Esophagus muscularis mucosa (tissue), 4 donors: Measurements from ENCODE around the gene ST3GAL5. TPM values are rescaled to one million over a fixed set of nuclear protein-coding genes. Genes with fewer than 3 reads are reported as not detected.

Source experiments
- DNase-seq: peaks from one replicate; pipeline ENCODE4 v3.0.0-alpha.2; 2017; ENCODE audit errors: extremely low spot score
- H3K27ac ChIP-seq, 4 donors: fragments of 200-600 bp; sonication (generic); replicated peaks in 1 of 4; 1 replicate in 3 of 4; 2 replicates in 1 of 4; pipeline ENCODE4 v1.5.1; 2016 to 2019; ENCODE audit warnings: mild to moderate bottlenecking in 1 of 4
- H3K27me3 ChIP-seq, 4 donors: fragments of 200-600 bp; sonication (generic); one replicate each; pipeline versions ENCODE4 v1.5.1 to v1.6.0; 2016 to 2019
- H3K36me3 ChIP-seq, 4 donors: fragments of 200-600 bp; sonication (generic); one replicate each; pipeline ENCODE4 v1.5.1; 2016 to 2019
- H3K4me1 ChIP-seq, 4 donors: fragments of 200-600 bp; sonication (generic); one replicate each; pipeline ENCODE4 v1.5.1; 2016 to 2019
- H3K4me3 ChIP-seq, 4 donors: fragments of 200-600 bp; sonication (generic); 1 replicate in 2 of 4; 2 replicates in 2 of 4; pipeline ENCODE4 v1.5.1; 2016 to 2019; ENCODE audit warnings: mild to moderate bottlenecking in 4 of 4, moderate library complexity in 1 of 4
- H3K9me3 ChIP-seq, 4 donors: fragments of 200-600 bp; sonication (generic); 1 replicate in 3 of 4; 2 replicates in 1 of 4; pipeline ENCODE4 v1.5.1; 2016 to 2019
- EP300 ChIP-seq: sonication (generic); formaldehyde crosslinking; IDR thresholded peaks from one replicate; pipeline ENCODE4 v1.6.1; 2017; ENCODE audit warnings: antibody characterized with exemption
- POLR2A ChIP-seq: fragments of 450-650 bp; IDR thresholded peaks from one replicate; pipeline ENCODE4 v1.6.1; 2017; ENCODE audit warnings: antibody characterized with exemption, moderate library complexity, mild to moderate bottlenecking, low read depth
- POLR2AphosphoS5 ChIP-seq, 2 donors: sonication (generic); formaldehyde crosslinking; IDR thresholded peaks; one replicate each; pipeline ENCODE4 v1.6.1; 2017; ENCODE audit warnings: antibody characterized with exemption in 2 of 2
- WGBS: methylation state at CpG from one replicate; pipeline ENCODE4 v1.1.5; 2018; 5-methylcytosine and 5-hydroxymethylcytosine counted together
- intact Hi-C: fragments of 100-400 bp; cut with DNase I; formaldehyde crosslinking; loops from one replicate; pipeline ENCODE4 v1.15.1; 2023
- total RNA-seq, 4 donors: library from RNA; depleted of rRNA; stranded (reverse); fragments of >200 nt; gene quantifications; one replicate each; pipeline versions ENCODE4 v1.1.0 to v1.2.1, GENCODE V29; 2016
- TF ChIP-seq, protein P1 (sequence below), 3 experiments: fragments of 200-600 bp in 2 of 3; fragments of 450-650 bp in 1 of 3; sonication (generic) in 2 of 3; IDR thresholded peaks; one replicate each; pipeline ENCODE4 v1.5.1; 2017 to 2019; ENCODE audit warnings: antibody characterized with exemption in 3 of 3, mild to moderate bottlenecking in 2 of 3, moderate library complexity in 1 of 3

Gene ST3GAL5
- total RNA-seq, 4 donors from 2014 or later = 11.3 to 21.6 (median 19.4) TPM

DNA sequence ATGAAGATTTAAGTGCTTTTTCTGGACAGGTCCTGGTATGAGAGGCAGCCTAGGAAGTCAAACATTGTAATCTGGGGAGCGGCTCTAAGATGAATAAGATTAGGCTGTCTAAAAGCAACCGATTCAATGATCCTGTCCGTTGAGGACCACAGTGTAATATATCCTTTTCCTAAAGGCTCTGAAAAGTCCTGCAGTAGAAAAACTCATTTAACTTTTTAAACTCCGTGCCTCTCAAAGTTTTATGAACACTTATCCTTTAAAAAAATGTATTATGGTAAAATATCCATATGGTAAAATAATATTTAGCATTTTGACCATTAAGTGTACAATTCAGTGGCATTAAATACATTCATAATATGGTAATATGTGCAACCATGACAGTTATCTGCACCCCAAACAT, 95.2 kb downstream of the ST3GAL5 start:
- Histone ChIP-seq H3K36me3 (peaks cover 0 to 30% (median 8%) of the 10 kb centered on the region in 4 donors), H3K4me1 (peaks cover 64 to 90% (median 77%) of the 10 kb centered on the region in 4 donors), H3K27me3 (no peaks in the 10 kb centered on the region), H3K9me3 (no peaks in the 10 kb centered on the region), H3K27ac (peak overlapping the region; percentile 70 to 80 (median 74)), H3K4me3 (no peak overlapping the region)
- intact Hi-C loops = no loop called here
- 64% methylated on average over 4 of the region's 4 CpGs for WGBS
- TF ChIP-seq POLR2A = no peak
- TF ChIP-seq, protein P1, sequence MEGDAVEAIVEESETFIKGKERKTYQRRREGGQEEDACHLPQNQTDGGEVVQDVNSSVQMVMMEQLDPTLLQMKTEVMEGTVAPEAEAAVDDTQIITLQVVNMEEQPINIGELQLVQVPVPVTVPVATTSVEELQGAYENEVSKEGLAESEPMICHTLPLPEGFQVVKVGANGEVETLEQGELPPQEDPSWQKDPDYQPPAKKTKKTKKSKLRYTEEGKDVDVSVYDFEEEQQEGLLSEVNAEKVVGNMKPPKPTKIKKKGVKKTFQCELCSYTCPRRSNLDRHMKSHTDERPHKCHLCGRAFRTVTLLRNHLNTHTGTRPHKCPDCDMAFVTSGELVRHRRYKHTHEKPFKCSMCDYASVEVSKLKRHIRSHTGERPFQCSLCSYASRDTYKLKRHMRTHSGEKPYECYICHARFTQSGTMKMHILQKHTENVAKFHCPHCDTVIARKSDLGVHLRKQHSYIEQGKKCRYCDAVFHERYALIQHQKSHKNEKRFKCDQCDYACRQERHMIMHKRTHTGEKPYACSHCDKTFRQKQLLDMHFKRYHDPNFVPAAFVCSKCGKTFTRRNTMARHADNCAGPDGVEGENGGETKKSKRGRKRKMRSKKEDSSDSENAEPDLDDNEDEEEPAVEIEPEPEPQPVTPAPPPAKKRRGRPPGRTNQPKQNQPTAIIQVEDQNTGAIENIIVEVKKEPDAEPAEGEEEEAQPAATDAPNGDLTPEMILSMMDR (IDR thresholded peaks at IDR 0.05) = no peak
- no peak for TF ChIP-seq POLR2AphosphoS5 (IDR thresholded peaks at IDR 0.05)
- no peak for TF ChIP-seq EP300
- DNase-seq = no peak

GRCh38 chr2:85792783-85793441, 95.9 kb downstream of the ST3GAL5 start:
- Histone ChIP-seq H3K27ac (peak overlapping the region; percentile 70 to 80 (median 74)), H3K36me3 (peaks cover 0 to 37% (median 13%) of the 10 kb centered on the region in 4 donors), H3K27me3 (no peaks in the 10 kb centered on the region), H3K9me3 (no peaks in the 10 kb centered on the region), H3K4me3 (no peak overlapping the region), H3K4me1 (peaks cover 64 to 90% (median 76%) of the 10 kb centered on the region in 4 donors)
- TF ChIP-seq EP300 (no peak), POLR2AphosphoS5 (IDR thresholded peaks at IDR 0.05) (peak in 1 of 2 donors; percentile 74)
- TF ChIP-seq, protein P1 (IDR thresholded peaks at IDR 0.05) = no peak
- WGBS = 69% methylated on average over 8 of the region's 8 CpGs
- intact Hi-C loops = no loop called here
- no peak for DNase-seq

GRCh38 chr2:85791704-85792565, 96.9 kb downstream of the ST3GAL5 start:
- intact Hi-C loops = no loop called here
- DNase-seq = no peak
- Histone ChIP-seq H3K9me3 (no peaks in the 10 kb centered on the region), H3K4me3 (no peak overlapping the region), H3K27ac (peak overlapping the region; percentile 54 to 78 (median 70)), H3K36me3 (peaks cover 3 to 46% (median 23%) of the 10 kb centered on the region in 4 donors), H3K4me1 (peaks cover 59 to 90% (median 76%) of the 10 kb centered on the region in 4 donors), H3K27me3 (no peaks in the 10 kb centered on the region)
- WGBS = 74% methylated on average over 15 of the region's 22 CpGs
- TF ChIP-seq EP300 (no peak), POLR2A (no peak), POLR2AphosphoS5 (IDR thresholded peaks at IDR 0.05) (no peak)
- TF ChIP-seq, protein P1 (IDR thresholded peaks at IDR 0.05) = no peak

- 82% methylated on average over 10 of the region's 12 CpGs for WGBS
- intact Hi-C loops = no loop called here
- peaks cover 4 to 59% (median 29%) of the 10 kb centered on the region in 4 donors for H3K36me3 ChIP-seq
- no peaks in the 10 kb centered on the region for H3K27me3 ChIP-seq
- no peak for DNase-seq
- TF ChIP-seq POLR2A = no peak
- no peak for TF ChIP-seq EP300
- no peak for TF ChIP-seq POLR2AphosphoS5 (IDR thresholded peaks at IDR 0.05)
- TF ChIP-seq, protein P1 (IDR thresholded peaks at IDR 0.05) = no peak
- peaks cover 59 to 90% (median 76%) of the 10 kb centered on the region in 4 donors for H3K4me1 ChIP-seq
- no peak overlapping the region for H3K4me3 ChIP-seq
- H3K9me3 ChIP-seq = no peaks in the 10 kb centered on the region
- no peak overlapping the region for H3K27ac ChIP-seq
Measured at GRCh38 chr2:85790499-85791188, 98.1 kb downstream of the ST3GAL5 start.
